ENCODE measurements around the gene ZNF774.
"Not testable (repeated sequence)": the region's sequence is repeated elsewhere in the genome, so short reads cannot be mapped to it uniquely, and the experiment has no call there.

Gene ZNF774

GRCh38 chr15:90347431-90348065, 4.5 kb upstream of the ZNF774 start:
- not testable (repeated sequence) for DNase-seq

GRCh38 chr15:90348456-90348855, 3.6 kb upstream of the ZNF774 start:
- DNase-seq: no peak

DNA sequence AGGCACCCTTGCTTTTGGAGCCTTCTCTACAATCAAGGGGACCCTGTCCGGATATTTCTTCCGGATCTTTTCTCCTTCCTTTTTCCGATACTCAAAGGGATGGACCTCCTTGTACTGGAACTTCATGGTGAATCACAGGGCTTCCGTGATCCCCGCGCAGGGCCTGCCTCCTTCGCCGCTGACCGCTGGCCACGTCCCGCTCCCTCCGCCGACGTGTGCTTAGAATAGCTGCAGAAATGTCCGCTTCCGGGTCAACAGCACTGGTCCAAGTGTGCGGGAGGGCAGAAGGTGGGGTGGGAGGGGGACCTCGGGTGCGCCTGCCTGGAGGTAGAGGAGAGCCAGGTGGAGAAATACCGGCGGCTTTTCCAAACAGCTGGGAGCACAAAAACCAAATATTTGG, 3.0 kb upstream of the ZNF774 start:
- no peak for DNase-seq

DNA sequence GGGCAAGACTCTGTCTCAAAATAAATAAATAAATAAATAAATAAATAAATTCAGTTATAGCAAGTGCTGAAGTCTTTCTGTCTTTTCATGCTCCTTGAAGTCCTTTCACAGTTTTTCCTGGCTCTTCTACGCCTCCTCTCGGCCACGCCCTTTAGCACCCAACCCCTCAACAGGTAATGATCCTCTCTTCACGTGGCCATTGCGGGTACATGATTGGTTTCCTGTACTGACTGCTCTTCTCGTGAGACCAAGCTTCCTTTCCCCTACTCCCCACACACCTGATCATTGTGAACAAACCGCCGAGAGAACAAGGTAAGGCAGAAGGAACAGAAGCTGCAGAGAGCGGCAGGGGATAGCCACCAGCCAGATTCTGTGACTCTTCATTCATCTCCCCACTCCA, 2.3 kb upstream of the ZNF774 start:
- no peak for DNase-seq

DNA sequence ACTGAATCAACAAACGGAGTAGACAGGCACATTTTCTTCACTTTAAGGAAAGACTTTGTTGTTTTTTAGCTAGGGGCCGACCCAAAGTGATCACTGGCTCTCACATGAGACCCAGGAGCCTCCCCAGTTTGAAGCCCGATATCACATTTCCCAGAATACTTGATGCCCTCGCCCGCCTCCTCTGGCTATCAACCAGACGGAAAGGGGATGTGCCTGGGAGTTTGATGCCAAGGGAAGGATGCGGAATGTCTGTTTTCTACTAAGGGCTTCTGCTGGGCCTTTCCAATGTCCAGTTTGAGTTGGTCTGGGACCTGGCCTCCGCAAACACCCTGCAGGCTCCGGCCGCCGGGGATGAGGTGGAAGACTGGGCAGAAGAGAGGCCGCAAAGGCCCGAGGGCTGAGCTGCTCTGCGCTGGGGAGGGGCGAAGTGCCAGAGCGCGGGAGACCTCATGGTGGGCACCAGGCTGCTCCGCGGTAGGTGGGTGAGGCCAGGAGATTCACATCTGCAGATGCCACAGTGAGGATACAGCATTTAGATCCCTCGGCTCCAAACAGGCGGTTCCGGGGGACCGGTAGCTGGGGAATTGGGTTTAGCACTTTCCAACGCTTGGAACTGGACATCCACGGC, 491 bp upstream of the ZNF774 start:
- DNase-seq: no peak

DNA sequence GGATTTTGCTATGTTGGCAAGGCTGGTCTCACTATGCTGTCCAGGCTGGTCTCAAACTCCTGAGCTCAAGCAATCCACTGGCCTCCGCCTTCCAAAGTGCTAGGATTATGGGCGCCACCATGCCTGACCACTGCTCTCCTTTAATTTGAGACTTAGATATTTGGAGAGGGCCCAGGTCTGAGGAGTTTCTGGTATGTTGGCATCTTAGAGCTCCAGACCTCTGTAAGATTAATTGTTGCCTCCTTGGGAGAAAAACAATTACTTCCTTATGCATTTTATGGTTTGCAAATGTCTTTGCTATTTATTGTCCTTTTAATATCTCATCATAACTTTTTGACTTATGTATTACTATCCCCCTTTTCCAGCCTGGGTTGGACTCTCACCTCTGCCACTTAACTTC, 2.9 kb downstream of the ZNF774 start:
- DNase-seq: no peak

DNA sequence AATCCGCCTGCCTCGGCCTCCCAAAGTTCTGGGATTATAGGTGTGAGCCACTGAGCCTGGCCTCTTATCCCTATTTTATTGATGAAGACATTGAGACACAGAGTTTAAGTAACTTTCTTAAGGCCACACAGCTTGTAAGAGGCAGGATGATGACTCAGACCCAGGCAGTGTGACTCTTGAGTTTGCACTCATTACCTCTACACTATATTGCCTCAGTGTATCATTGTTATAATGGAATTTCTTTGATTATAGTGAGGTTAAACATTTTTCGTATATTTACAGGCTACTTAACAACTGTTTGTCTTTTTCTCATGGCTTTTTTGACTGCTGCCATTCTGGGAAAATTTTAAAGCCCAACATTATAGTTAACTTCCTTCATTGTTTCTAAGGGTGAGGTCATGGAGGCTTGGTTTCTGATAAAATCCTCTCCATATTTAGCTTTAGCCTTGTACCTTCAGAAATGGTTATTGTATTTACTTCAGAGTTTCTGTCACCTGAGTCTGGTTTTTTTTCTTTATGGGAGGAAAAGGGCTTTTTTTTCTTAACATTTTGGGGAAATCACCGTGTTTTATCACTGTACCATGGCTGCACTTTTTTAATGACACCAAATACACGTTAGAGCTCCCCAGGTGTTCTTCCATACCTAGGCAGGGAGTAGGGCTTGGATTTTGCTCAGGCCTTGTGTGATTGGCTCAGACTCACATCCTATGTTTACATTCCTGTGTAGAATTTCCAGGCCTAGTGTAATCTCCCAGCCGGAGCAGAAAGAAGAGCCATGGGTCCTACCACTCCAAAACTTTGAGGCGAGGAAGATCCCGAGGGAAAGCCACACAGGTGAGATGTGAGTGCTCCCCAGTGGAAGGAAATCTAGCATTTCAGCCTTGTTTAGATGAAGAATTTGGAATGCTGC, 6.3 kb downstream of the ZNF774 start:
- DNase-seq: no peak

DNA sequence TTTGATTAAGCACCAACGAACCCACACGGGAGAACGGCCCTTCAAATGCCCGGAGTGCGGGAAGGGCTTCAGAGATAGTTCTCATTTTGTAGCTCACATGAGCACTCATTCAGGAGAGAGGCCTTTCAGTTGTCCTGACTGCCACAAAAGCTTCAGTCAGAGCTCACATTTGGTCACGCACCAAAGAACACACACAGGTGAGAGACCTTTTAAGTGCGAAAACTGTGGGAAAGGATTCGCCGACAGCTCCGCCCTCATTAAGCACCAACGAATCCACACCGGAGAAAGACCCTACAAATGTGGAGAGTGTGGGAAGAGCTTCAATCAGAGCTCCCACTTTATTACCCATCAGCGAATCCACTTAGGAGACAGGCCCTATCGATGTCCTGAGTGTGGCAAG, 8.7 kb downstream of the ZNF774 start:
- no peak for DNase-seq

- DNase-seq: no peak
Measured at GRCh38 chr15:90362936-90363212, 10.8 kb downstream of the ZNF774 start.

DNA sequence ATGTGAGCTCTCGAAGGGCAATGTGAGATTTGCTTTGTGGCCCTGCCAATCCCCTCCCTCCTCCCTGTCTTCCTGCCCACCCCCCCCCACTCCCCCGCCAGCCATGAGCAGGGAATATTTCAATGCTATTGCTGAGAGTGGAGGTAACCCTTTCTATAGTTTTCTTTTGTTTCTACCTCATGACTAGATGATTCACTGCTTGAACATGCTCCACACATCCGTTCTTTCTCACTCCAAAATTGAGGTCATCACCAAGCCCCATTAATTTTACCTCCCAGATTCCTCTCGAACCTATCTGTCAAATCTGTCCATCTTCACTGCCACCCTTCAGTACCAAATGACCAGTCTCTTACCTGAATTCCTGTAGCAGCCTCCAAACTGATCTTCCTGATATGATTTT, 12.2 kb downstream of the ZNF774 start:
- DNase-seq: no peak

DNA sequence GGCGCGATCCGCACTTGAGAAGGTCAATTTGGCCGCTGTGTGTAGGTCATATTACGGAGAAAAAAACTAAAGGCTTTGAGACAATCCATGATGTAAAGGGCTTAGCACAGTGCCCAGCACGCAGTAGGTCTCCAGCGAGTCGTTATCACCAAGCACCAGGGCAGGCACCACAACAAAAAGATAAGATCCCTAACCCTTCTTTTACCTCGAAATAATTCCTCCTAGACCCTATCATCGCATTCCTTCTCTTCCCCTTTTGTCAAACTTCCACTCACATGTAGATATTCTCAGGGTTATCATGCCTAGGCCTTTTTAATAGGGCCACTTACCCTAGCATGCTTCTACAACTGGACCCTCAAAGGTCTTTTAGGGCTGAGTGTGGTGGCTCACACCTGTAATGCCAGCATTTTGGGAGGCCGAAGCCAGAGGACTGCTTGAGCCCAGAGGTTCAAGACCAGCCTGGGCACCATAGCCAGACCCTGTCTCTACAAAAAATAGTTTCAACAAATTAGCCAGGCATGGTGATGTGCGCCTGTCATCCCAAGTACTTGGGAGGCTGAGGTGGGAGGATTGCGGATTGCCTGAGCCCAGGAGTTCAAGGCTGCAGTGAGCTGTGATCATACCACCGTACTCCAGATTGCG, 13.5 kb downstream of the ZNF774 start:
- DNase-seq: no peak

DNA sequence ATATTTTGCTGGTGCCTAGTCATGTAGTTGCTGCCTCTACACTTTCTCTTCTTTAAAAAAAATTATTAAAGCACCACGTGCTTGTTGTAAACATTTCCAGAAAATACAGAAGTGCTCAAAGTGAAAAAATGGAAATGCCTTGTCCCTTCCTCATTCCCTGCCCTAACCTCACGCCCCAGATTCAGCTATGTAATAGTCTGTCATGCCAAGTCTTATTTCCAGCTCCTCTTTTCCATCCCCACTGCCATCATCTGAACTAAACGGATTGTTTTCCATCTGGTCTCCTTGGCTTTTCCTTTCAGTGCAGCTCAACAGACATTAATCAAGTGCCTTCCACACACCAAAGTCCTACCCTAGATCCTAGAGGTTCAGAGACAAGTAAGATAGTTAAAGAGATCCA, 15.5 kb downstream of the ZNF774 start:
- DNase-seq: no peak

GRCh38 chr15:90375071-90375470, 23.0 kb downstream of the ZNF774 start:
- DNase-seq: no peak

DNA sequence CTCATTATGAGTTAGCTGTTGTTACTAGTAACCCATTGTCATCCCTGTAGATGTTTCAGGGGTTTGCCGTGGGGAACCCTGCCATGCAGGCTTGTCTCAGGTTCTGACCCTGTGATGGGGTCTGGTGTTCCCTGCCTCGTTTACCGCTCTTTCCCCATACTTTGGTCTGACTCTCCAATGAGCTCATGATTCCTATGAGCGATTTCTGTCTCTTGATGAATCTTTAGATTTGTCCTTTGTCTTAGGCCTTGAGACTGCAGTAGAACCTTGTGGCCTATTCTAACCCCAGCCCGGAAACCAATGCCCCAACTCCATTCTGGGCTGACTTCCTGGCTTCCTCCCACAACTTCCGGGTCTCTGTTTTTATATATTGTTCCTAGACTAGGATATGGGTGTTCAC, 24.7 kb downstream of the ZNF774 start:
- peak; percentile 75 for DNase-seq

DNA sequence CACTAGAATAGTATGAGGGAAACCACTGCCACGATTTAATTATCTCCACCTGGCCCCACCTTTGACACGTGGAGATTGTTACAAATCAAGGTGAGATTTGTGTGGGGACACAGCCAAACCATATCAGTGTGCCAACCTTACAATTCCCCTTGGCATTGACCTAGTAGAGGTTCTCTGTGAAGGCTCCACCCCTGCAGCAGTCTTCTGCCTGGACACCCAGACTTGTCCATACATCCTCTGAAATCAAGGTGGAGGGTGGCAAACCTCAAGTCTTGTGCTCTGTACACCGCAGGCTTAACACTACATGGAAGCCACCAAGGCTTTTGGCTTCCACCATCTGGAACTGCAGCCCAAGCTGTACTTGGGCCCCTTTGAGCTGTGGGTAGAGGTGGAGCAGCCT, 27.2 kb downstream of the ZNF774 start:
- no peak for DNase-seq

DNA sequence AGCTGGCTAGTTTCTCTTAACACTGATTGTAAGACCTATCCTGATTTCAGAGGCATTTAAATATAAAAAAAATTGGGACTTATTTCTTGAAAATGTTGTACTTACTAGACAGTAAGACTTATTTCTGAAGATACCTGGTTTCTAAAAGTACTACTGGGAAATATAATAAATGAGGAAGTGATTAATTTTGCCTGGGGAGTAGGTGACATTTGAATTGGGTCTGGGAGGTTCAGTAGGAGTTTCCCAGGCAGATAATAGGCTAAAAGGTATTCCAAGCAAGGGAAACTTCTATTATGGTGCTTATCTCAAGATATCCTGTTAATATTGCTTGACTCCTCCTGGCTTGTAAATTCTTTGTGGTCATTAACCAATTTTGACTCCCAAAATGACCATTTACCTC, 29.4 kb downstream of the ZNF774 start:
- DNase-seq: no peak

DNA sequence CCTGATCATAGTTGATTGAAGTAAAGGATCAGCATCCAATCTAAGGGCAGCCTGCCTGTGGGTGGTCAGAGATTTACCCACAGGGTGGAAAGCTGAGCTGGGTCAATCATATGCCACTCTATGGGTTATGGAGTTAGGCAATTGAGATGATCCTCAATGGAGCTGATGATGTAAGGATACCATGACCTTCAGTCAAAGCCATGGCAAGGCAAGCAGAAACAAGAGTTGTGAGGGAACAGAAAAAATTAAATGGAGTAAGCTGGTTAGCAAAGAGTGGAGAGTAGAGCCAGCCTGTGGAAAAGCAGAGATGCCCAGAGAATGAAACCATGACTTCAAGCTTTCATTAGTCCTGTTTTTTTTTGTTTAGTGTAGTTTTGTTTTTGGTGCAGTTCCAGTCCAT, 30.2 kb downstream of the ZNF774 start:
- DNase-seq: no peak

DNA sequence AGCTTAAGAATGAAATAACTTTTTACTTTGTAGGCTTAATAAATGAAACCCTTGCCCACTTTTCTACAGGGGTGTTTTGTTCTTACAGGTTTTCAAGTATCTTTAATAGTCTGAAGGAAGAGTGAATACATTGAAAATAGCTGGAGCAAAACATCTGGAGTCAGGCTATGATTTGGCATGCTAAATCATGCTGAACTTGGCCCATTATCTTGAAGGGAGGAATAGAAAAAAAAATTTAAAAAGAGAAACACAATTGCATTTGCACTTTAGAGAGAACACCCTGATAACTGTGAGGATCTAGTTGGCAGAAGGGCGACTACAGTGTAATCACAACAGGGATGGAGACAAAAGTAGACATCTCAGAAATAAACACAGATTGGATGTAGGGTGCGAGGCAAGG, 34.1 kb downstream of the ZNF774 start:
- DNase-seq: no peak

- peak; percentile 98 for DNase-seq
Measured at GRCh38 chr15:90387534-90388461, 35.7 kb downstream of the ZNF774 start, which contains the start of gene IQGAP1. Gene IQGAP1, plus strand, starts transcription at chr15:90388242. Its CDS starts 100 bp downstream, at chr15:90388342.

GRCh38 chr15:90388462-90389380, 36.6 kb downstream of the ZNF774 start:
- DNase-seq: peak; percentile 62

DNA sequence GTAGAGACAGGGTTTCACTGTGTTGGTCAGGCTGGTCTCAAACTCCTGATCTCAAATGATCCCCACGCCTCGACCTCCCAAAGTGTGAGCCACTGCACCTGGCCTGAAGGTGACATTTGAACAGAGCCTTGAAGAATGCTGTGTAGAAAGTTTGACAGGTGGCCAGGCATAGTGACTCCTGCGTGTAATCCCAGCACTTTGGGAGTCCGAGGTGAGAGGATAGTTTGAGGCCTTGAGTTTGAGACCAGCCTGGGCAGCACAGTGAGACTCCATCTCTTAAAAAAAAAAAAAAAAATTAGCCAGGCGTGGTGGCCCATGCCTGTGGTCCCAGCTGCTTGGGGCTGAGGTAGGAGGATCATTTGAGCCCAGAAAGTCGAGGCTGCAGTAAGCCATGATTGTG, 37.4 kb downstream of the ZNF774 start:
- no peak for DNase-seq
